Neuron (in vitro differentiated cells): ENCODE measurements around the gene ZW10.
"Not testable (repeated sequence)": the region's sequence is repeated elsewhere in the genome, so short reads cannot be mapped to it uniquely, and the experiment has no call there.

ENCODE experiments used
- H2AFZ ChIP-seq: one replicate; pipeline ENCODE4 v1.6.1; 2013; ENCODE audit warnings: low read depth, mild to moderate bottlenecking, inconsistent platforms, low read length, moderate library complexity
- H3K27me3 ChIP-seq: one replicate; pipeline ENCODE4 v1.6.1; 2013; ENCODE audit warnings: low read length; ENCODE audit not compliant: insufficient read depth
- H3K36me3 ChIP-seq: one replicate; pipeline ENCODE4 v1.6.1; 2013; ENCODE audit warnings: low read length; ENCODE audit not compliant: insufficient read depth
- H3K4me1 ChIP-seq: one replicate; pipeline ENCODE4 v1.6.1; 2013; ENCODE audit warnings: low read length; ENCODE audit not compliant: insufficient read depth
- H3K4me3 ChIP-seq: 2 replicates; pipeline ENCODE4 v1.5.1; 2013; ENCODE audit warnings: mild to moderate bottlenecking, low read length, moderate library complexity
- H3K9me3 ChIP-seq: one replicate; pipeline ENCODE4 v1.6.1; 2013; ENCODE audit warnings: low read length

Gene ZW10

DNA sequence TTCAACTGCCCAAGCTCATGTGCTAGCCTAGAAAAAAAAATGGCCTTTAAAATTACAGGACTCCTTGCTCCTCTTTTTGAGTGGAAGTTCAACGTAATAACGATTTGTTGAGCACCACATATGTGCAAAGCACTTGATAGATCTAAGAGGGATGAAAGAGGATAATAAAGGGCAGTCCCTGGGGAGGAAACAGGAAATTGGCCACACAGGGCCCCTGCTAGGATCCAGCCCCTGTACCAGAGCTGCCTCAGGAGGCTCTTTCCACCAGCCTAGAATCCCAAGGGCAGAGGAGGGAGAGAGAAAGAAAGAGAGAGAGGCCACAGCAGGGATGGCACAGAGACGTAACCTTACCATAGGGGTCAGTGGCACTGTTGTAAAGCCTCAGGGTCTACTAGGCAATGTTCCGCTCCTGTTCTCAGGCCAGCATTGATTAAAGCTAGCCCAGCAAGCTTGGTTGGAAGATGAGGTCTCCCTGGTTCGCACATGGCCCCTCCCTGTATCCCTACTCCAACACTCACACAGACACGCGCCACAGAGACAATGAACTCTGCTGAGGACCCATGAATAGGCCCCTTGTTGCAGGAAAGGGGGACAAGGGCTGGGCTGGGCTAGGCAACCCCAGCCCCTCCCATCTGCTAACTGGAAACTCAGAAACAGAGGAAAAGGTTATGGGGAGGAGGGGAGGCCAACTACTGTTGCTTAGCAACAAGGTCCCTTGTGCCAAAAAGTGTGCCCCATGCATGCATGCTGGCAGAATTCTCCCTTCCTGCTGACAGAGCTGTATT lies 67.4 kb downstream of the ZW10 start, which contains the start of gene TMPRSS5:
TSS of gene TMPRSS5 (minus strand) at position 438 of the 785 bp plus-strand sequence. CDS start at position 354, 84 bp downstream.
- H2AFZ ChIP-seq: no peak within 1 kb of the TSS
- no peaks in the 10 kb centered on the region for H3K36me3 ChIP-seq
- peaks cover 14% of the 10 kb centered on the region for H3K9me3 ChIP-seq
- no peaks in the 10 kb centered on the region for H3K27me3 ChIP-seq
- peaks cover 20% of the 10 kb centered on the region for H3K4me1 ChIP-seq
- H3K4me3 ChIP-seq: peak within 1 kb of the TSS; percentile 26

DNA sequence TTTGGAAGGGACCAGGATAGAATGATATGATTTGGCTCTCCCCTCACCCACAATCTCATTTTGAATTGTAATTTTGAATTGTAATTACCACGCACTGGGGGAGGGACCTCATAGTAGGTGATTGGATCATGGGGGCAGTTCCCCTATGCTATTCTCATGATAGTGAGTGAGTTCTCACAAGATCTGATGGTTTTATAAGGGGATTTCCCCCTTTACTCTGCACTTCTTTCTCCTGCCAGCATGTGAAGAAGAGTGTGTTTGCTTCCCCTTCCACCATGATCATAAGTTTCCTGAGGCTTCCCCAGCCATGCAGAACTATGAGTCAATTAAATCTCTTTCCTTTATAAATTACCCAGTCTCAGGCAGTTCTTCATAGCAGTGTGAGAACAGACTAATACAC lies 69.9 kb downstream of the ZW10 start:
- not testable (repeated sequence) for H3K36me3 ChIP-seq, H2AFZ ChIP-seq, H3K27me3 ChIP-seq, H3K4me3 ChIP-seq
- Histone ChIP-seq H3K4me1 (peaks cover 20% of the 10 kb centered on the region), H3K9me3 (peaks cover 10% of the 10 kb centered on the region)

DNA sequence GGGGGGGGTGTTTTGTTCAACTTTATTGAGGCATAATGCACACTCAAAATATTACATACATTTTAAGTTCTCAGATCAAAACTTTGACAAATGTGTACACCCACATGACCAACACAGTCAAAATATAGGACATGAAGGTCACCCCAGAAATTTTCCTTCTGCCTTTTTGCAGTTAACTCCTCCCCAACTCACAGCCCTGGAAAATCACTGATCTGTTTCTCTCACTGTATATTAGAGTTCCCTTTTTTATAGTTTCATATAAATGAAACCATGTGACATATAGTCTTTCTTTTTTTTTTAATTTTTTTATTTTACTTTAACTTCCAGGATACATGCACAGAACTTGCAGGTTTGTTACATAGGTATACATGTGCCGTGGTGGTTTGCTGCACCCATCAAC lies 72.0 kb downstream of the ZW10 start:
- Histone ChIP-seq H3K36me3 (no peaks in the 10 kb centered on the region), H2AFZ (no peak overlapping the region), H3K4me3 (no peak overlapping the region), H3K9me3 (no peaks in the 10 kb centered on the region), H3K4me1 (peaks cover 15% of the 10 kb centered on the region), H3K27me3 (no peaks in the 10 kb centered on the region)

DNA sequence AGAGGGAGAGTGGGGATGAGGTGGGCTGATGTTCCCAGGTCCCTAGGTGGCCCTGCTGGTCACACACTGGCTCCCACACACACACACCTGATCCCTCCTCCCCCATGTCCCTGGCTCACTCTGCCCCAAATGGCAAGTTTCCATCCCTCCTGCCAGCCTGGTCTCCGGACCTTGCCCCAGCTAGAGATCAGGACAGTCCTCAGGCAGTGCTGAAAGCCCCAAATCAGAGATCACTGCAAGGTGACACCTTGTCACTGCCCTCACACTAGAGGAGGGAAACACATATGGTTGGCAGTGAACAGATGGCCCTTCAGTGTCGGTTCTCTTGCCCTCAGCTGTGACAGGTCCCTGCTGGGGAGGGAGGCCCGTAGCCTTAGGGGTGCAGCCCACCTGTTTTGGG lies 75.0 kb downstream of the ZW10 start:
- Histone ChIP-seq H3K4me1 (no peaks in the 10 kb centered on the region), H3K27me3 (no peaks in the 10 kb centered on the region), H3K4me3 (no peak overlapping the region), H3K9me3 (no peaks in the 10 kb centered on the region), H2AFZ (no peak overlapping the region), H3K36me3 (no peaks in the 10 kb centered on the region)

DNA sequence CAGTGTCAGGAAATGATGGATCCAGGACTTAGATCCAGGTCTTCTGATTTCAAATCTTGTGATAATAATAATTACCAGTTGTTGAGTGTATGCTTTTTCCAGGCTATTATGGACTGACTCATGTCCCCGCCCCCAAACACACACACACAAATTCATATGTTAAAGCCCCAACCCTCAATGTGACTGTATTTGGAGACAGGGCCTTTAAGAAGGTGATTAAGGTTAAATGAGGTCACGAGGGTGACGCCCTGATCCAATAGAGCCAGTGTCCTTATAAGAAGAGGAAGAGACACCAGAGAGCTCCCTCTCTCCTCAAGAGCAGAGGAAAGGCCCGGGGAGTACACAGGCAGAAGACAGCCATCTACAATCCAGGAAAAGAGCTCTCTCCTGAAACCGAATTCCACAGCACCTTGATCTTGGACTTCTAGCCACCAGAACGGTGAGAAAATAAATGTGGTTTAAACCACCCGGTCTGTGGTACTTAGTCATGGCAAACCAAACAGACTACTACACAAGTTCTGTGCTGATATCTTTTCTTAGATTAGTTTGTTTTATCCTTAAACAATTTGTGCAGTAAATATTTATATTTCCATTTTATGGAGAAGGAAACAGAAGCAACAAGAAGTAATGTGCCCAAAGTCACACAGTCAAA lies 75.6 kb downstream of the ZW10 start:
- H3K27me3 ChIP-seq: no peaks in the 10 kb centered on the region
- H3K4me3 ChIP-seq: no peak overlapping the region
- no peak overlapping the region for H2AFZ ChIP-seq

DNA sequence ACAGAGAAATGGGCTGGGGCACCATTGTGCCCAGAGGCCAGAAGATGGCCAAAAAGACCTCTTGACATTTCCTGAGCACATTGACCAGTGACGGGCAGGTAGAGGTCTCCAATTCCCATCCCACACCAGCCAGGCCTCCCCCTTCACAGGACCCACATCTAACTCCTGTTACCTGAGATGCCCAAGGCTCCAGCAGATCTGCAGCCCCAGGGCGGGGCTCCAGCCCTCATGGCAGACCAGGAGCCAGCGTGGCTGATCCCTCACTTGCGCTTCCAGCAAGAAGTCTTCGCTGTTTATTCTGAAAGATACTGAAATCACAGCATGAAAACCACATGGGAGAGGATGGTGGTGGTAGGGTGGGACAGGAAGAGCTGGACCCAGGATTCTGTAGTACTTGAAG lies 76.4 kb downstream of the ZW10 start:
- H2AFZ ChIP-seq: no peak overlapping the region
- H3K27me3 ChIP-seq: no peaks in the 10 kb centered on the region
- H3K9me3 ChIP-seq: no peaks in the 10 kb centered on the region
- no peaks in the 10 kb centered on the region for H3K4me1 ChIP-seq
- H3K36me3 ChIP-seq: no peaks in the 10 kb centered on the region
- no peak overlapping the region for H3K4me3 ChIP-seq

More for the DNA sequence above, 75.6 kb downstream of the ZW10 start:
- H3K9me3 ChIP-seq: no peaks in the 10 kb centered on the region
- H3K36me3 ChIP-seq: no peaks in the 10 kb centered on the region
- H3K4me1 ChIP-seq: no peaks in the 10 kb centered on the region

DNA sequence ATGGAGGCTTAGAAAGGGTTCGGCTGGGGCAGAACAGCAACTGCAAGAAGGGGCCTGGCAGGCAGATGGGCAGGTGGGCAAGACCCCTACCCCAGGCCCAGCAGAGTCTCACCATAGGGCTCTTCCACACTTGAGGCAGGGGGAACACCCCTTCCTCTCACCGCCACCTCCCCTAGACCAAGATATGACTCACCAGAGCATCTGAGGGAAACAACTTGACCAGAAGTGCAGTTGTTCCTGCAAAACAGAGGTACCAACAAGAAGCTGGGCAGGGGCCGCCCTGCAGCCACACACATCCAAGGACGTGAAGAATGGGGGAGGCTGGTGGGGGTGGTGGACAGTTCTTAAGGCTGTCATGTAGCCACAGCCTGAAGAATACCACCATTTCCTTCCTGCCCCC lies 78.3 kb downstream of the ZW10 start:
- Histone ChIP-seq H3K27me3 (no peaks in the 10 kb centered on the region), H3K9me3 (no peaks in the 10 kb centered on the region), H3K4me1 (no peaks in the 10 kb centered on the region), H3K36me3 (no peaks in the 10 kb centered on the region), H3K4me3 (no peak overlapping the region), H2AFZ (no peak overlapping the region)

DNA sequence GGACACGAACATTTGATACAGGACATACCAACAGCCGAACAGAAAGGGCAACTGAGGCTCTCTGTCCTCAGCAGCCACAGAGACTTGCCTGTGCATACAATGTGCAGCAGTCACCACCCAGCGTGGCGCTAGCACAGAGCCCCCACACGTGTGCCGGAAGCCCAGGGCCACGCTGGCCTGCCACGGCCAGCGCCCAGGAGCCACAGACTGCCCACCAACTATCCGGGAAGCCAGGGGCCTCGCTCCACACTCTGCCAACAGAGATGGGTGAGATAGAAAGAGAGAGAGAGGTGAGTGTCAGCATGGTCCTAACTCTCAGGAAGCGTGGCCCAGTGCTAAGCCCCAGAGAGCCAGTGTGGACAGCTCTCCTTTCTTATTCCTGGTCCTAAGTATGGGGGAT lies 79.1 kb downstream of the ZW10 start:
- Histone ChIP-seq H3K9me3 (no peaks in the 10 kb centered on the region), H3K4me1 (no peaks in the 10 kb centered on the region), H3K36me3 (no peaks in the 10 kb centered on the region), H3K4me3 (no peak overlapping the region), H3K27me3 (no peaks in the 10 kb centered on the region), H2AFZ (no peak overlapping the region)

DNA sequence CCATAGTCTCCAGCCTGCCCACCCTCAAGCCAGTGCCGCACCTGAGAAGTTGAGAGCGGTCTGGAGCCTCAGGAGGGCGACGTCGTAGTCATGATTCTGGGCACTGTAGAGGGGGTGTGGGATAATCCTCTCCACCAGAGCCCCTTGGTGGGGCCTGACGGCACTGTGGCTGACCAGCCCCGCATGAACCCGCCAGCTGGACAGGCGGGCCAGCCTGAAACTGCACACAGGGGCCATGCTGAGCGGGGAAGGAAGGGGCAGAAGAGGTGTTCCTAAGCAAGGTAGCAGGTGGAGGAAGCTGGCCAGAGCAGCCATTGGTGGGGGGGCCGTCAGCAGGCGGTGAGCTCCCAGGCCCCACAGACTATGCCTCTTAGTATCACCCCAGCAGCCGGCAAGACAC lies 80.5 kb downstream of the ZW10 start:
- no peaks in the 10 kb centered on the region for H3K9me3 ChIP-seq
- H3K4me1 ChIP-seq: no peaks in the 10 kb centered on the region
- H2AFZ ChIP-seq: no peak overlapping the region
- H3K36me3 ChIP-seq: no peaks in the 10 kb centered on the region
- no peaks in the 10 kb centered on the region for H3K27me3 ChIP-seq
- no peak overlapping the region for H3K4me3 ChIP-seq

DNA sequence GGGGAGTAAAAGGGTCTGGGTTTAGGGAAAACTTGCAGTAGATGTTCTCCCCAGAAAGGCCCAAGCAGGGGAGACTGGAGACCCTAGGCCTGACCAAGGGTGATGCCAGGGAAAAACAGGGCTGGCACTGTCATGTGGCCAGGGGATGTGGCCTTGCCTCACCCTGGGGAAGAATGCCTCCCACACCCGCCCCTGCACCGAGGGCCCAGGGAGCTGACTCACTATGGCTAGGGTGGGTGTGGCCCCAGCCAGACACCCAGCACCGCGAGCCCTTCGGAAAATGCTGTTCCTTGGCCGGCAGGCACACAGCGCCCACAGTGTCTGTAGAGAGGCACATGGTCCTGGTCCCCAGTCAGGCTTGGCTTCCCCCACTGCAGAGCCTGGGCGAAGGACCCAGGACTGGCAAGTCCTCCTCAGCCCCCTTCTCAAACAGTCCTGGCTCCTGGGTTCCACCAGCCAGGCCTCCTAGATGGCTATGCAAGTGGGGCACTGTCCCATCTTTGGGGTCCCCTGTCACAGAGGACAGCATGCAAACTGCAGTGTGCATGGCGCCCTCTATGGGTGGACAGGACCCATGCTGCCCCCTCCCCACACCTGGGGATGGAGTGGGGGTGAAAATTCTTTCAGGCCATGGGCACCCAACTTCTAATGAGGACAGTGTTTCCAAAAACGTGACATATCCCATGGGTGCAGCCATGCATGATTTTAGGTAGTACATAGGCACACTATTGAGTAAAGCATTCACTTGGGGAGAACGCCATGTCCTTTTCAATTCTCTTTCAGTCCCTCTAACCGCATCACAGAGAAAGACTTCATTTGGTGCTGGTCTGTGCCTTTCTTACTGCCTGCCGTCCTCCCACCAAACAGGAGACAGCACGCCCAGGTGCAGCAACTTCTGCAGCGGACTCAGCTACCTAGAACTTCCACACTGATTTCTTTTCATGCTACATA lies 82.6 kb downstream of the ZW10 start:
- H2AFZ ChIP-seq: no peak overlapping the region
- H3K9me3 ChIP-seq: no peaks in the 10 kb centered on the region
- no peaks in the 10 kb centered on the region for H3K4me1 ChIP-seq
- H3K27me3 ChIP-seq: no peaks in the 10 kb centered on the region
- H3K36me3 ChIP-seq: no peaks in the 10 kb centered on the region
- H3K4me3 ChIP-seq: no peak overlapping the region

DNA sequence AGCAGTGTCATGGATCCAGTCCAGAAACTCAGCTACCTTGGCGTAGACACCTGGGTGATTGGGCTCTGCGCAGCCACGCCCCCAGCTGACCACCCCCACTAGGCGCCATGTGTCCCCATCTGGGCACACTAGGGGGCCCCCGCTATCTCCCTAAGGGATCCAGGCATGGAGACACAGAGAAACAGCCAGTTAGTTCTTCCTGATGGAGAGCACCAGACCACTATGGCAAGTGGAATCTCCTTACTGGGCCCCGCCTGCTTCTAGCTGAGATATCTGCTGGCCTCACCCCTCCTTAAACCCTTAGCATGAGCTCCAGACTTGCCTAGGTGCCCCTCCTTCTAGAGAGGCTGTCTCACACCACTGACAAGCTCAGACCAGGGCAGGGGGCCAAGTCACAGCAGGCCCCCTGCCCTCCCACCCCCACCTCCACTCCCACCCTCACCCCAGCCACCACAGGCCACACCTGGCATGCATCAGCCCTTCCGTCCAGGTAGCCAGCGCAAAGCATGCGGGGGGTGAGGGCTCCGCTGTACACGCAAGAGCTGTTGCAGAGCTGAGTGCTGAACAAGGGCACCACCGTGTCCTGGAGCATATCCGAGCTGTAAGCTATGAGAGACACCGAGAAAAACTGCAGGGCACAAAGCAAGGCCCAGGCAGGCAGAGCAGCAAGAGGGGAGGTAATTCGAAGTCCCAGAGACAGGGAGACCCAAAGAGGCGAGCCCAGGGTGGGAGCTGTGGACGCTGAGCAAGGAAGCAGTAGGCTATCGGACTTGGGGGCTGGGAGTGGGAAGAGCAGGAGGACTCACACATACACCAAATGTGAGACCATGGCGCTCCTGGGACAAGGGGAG lies 83.5 kb downstream of the ZW10 start:
- Histone ChIP-seq H3K9me3 (no peaks in the 10 kb centered on the region), H3K36me3 (no peaks in the 10 kb centered on the region), H3K4me3 (no peak overlapping the region), H3K4me1 (no peaks in the 10 kb centered on the region), H2AFZ (no peak overlapping the region), H3K27me3 (no peaks in the 10 kb centered on the region)

DNA sequence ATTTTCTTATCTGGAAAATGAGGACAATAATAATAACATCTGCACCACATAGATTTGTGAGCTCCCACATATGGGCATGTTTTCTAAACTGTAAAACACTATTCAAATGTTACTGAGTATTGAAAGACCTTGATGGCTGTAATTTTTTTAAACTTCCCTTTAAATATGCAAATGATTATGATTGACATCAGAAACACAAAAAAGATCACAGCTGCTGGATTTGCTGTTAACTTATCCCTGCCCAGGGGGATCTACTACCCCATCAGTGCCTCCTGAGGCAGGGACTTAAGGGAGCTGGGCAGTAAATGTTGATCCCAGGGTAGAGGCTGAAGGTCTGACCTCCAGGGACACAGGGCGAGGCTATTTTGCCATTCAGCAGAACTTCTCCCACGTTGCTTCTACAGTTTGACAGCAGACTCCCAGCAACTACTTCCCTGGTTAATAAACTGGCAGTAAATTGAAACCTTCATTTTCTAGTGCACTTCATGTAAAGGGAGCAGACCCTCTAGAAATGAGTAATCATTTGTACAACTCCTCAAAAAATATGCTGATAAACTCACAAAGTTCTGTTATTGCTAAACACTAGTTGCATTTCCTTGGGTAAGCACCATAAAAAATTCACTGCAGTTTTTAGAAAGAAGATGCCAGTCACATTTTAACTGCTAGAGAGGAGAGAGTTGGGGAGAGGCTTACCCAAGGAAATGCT lies 87.7 kb downstream of the ZW10 start:
- Histone ChIP-seq H3K36me3 (no peaks in the 10 kb centered on the region), H3K9me3 (no peaks in the 10 kb centered on the region), H3K4me3 (no peak overlapping the region), H3K4me1 (peaks cover 5% of the 10 kb centered on the region), H2AFZ (no peak overlapping the region), H3K27me3 (no peaks in the 10 kb centered on the region)
